ENCODE data around the gene ZNF503.

ZNF503 gene

GRCh38 chr10:75435291-75435690, 33.7 kb upstream of the ZNF503 start:
- no peak overlapping the region for H3K18ac ChIP-seq (ENCODE audit: low read length)
- H2BK120ac ChIP-seq (ENCODE audit: low read depth, low read length): no peak overlapping the region
- no peak overlapping the region for H2BK12ac ChIP-seq (ENCODE audit: low read length)
- no peak overlapping the region for H3K4me3 ChIP-seq (ENCODE audit: low read length in 2 of 2)
- no peak overlapping the region for H3K27ac ChIP-seq (replicated peaks; ENCODE audit: low read length)
- no peak overlapping the region for H3K23ac ChIP-seq (ENCODE audit: low read depth, low read length, poor library complexity)
- no peak overlapping the region for H2AFZ ChIP-seq (ENCODE audit: low read length)
- no peak overlapping the region for H3K14ac ChIP-seq (ENCODE audit: low read length)
- H2BK15ac ChIP-seq (ENCODE audit: low read length): no peak overlapping the region
- H3K36me3 ChIP-seq (replicated peaks in 1 of 2; ENCODE audit: control insufficient read depth in 2 of 2, insufficient read depth in 2 of 2, low read length in 2 of 2): no peaks in the 10 kb centered on the region
- no peak overlapping the region for H4K8ac ChIP-seq (ENCODE audit: low read depth, low read length)
- no peak overlapping the region for H2AK5ac ChIP-seq (ENCODE audit: low read depth, low read length)
- no peak overlapping the region for H3K9ac ChIP-seq (ENCODE audit: low read depth, low read length, poor library complexity)
- peaks cover 6 to 22% of the 10 kb centered on the region in 2 donors for H3K4me1 ChIP-seq (ENCODE audit: control insufficient read depth in 2 of 2, insufficient read depth in 1 of 2, low read depth in 1 of 2, low read length in 2 of 2)
- peaks cover 0 to 39% (median 4%) of the 10 kb centered on the region in 3 experiments for H3K27me3 ChIP-seq (ENCODE audit: control insufficient read depth in 3 of 3, insufficient read depth in 3 of 3, low read depth in 1 of 3, low read length in 3 of 3)
- DNase-seq (ENCODE audit: low spot score): no peak
- H3K9me3 ChIP-seq (replicated peaks in 1 of 2; ENCODE audit: control insufficient read depth in 2 of 2, insufficient read depth in 1 of 2, low read depth in 1 of 2, low read length in 2 of 2): no peaks in the 10 kb centered on the region
- H3K4me2 ChIP-seq (ENCODE audit: insufficient read depth, low read length, poor library complexity, severe bottlenecking): no peak overlapping the region
- H2BK5ac ChIP-seq (ENCODE audit: low read length): no peak overlapping the region
- no CpG with 5 or more reads among the region's 2 CpGs for WGBS, 2 donors (ENCODE audit: extremely low coverage in 2 of 2, insufficient read length in 2 of 2, insufficient replicate concordance in 1 of 2)
- no peaks in the 10 kb centered on the region for H3K79me1 ChIP-seq (ENCODE audit: low read depth, low read length)
- no peak overlapping the region for H4K91ac ChIP-seq (ENCODE audit: low read depth, low read length, poor library complexity)
- no peak overlapping the region for H3K4ac ChIP-seq (ENCODE audit: low read length)

DNA sequence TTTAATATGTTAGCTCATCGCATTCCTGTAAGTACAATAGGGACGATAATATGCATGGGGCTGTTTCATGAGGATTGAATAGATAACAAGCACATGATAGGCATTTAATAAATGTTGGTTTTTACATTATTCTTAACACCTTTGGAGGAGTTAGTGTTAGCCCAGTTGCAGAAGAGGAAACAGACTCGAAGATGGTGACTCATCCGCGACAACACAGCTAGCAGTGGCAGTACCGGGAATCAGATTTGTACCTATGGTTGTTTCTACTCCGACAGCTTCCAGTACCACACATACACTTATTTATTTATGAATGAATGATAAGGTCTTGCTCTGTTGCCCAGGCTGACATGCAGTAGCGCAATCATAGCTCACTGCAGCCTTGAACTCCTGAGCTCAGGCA, 32.7 kb upstream of the ZNF503 start:
- no peak overlapping the region for H3K27ac ChIP-seq (replicated peaks; ENCODE audit: low read length)
- no peak overlapping the region for H3K14ac ChIP-seq (ENCODE audit: low read length)
- no peak overlapping the region for H3K4me3 ChIP-seq (ENCODE audit: low read length in 2 of 2)
- no peak for DNase-seq (ENCODE audit: low spot score)
- no peaks in the 10 kb centered on the region for H3K36me3 ChIP-seq (replicated peaks in 1 of 2; ENCODE audit: control insufficient read depth in 2 of 2, insufficient read depth in 2 of 2, low read length in 2 of 2)
- no peak overlapping the region for H3K4me2 ChIP-seq (ENCODE audit: insufficient read depth, low read length, poor library complexity, severe bottlenecking)
- H3K18ac ChIP-seq (ENCODE audit: low read length): no peak overlapping the region
- no peak overlapping the region for H2AFZ ChIP-seq (ENCODE audit: low read length)
- H2BK15ac ChIP-seq (ENCODE audit: low read length): no peak overlapping the region
- H2BK120ac ChIP-seq (ENCODE audit: low read depth, low read length): no peak overlapping the region
- H2BK12ac ChIP-seq (ENCODE audit: low read length): no peak overlapping the region
- no peak overlapping the region for H2AK5ac ChIP-seq (ENCODE audit: low read depth, low read length)
- no peak overlapping the region for H3K9ac ChIP-seq (ENCODE audit: low read depth, low read length, poor library complexity)
- H2BK5ac ChIP-seq (ENCODE audit: low read length): no peak overlapping the region
- no peaks in the 10 kb centered on the region for H3K9me3 ChIP-seq (replicated peaks in 1 of 2; ENCODE audit: control insufficient read depth in 2 of 2, insufficient read depth in 1 of 2, low read depth in 1 of 2, low read length in 2 of 2)
- no peak overlapping the region for H4K91ac ChIP-seq (ENCODE audit: low read depth, low read length, poor library complexity)
- no CpG with 5 or more reads among the region's 8 CpGs for WGBS, 2 donors (ENCODE audit: extremely low coverage in 2 of 2, insufficient read length in 2 of 2, insufficient replicate concordance in 1 of 2)
- H3K23ac ChIP-seq (ENCODE audit: low read depth, low read length, poor library complexity): no peak overlapping the region
- peaks cover 0 to 39% (median 4%) of the 10 kb centered on the region in 3 experiments for H3K27me3 ChIP-seq (ENCODE audit: control insufficient read depth in 3 of 3, insufficient read depth in 3 of 3, low read depth in 1 of 3, low read length in 3 of 3)
- no peak overlapping the region for H4K8ac ChIP-seq (ENCODE audit: low read depth, low read length)
- H3K4me1 ChIP-seq (ENCODE audit: control insufficient read depth in 2 of 2, insufficient read depth in 1 of 2, low read depth in 1 of 2, low read length in 2 of 2): peaks cover 12 to 25% of the 10 kb centered on the region in 2 donors
- no peaks in the 10 kb centered on the region for H3K79me1 ChIP-seq (ENCODE audit: low read depth, low read length)
- no peak overlapping the region for H3K4ac ChIP-seq (ENCODE audit: low read length)

- no peak overlapping the region for H3K27ac ChIP-seq (replicated peaks; ENCODE audit: low read length)
- no peak for DNase-seq (ENCODE audit: low spot score)
- H2AFZ ChIP-seq (ENCODE audit: low read length): peak overlapping the region; percentile 31
- no peaks in the 10 kb centered on the region for H3K9me3 ChIP-seq (replicated peaks in 1 of 2; ENCODE audit: control insufficient read depth in 2 of 2, insufficient read depth in 1 of 2, low read depth in 1 of 2, low read length in 2 of 2)
- no peak overlapping the region for H2BK15ac ChIP-seq (ENCODE audit: low read length)
- peaks cover 17 to 33% of the 10 kb centered on the region in 2 donors for H3K4me1 ChIP-seq (ENCODE audit: control insufficient read depth in 2 of 2, insufficient read depth in 1 of 2, low read depth in 1 of 2, low read length in 2 of 2)
- H3K4me3 ChIP-seq (ENCODE audit: low read length in 2 of 2): no peak overlapping the region
- H3K27me3 ChIP-seq (ENCODE audit: control insufficient read depth in 3 of 3, insufficient read depth in 3 of 3, low read depth in 1 of 3, low read length in 3 of 3): peaks cover 0 to 41% (median 4%) of the 10 kb centered on the region in 3 experiments
- H3K36me3 ChIP-seq (replicated peaks in 1 of 2; ENCODE audit: control insufficient read depth in 2 of 2, insufficient read depth in 2 of 2, low read length in 2 of 2): no peaks in the 10 kb centered on the region
- H2BK120ac ChIP-seq (ENCODE audit: low read depth, low read length): no peak overlapping the region
- no peak overlapping the region for H3K18ac ChIP-seq (ENCODE audit: low read length)
- no peak overlapping the region for H2BK5ac ChIP-seq (ENCODE audit: low read length)
- no CpG with 5 or more reads among the region's 8 CpGs for WGBS, 2 donors (ENCODE audit: extremely low coverage in 2 of 2, insufficient read length in 2 of 2, insufficient replicate concordance in 1 of 2)
- H3K4ac ChIP-seq (ENCODE audit: low read length): no peak overlapping the region
- no peaks in the 10 kb centered on the region for H3K79me1 ChIP-seq (ENCODE audit: low read depth, low read length)
- H3K9ac ChIP-seq (ENCODE audit: low read depth, low read length, poor library complexity): no peak overlapping the region
- H3K23ac ChIP-seq (ENCODE audit: low read depth, low read length, poor library complexity): no peak overlapping the region
- no peak overlapping the region for H2BK12ac ChIP-seq (ENCODE audit: low read length)
- no peak overlapping the region for H4K8ac ChIP-seq (ENCODE audit: low read depth, low read length)
- no peak overlapping the region for H3K4me2 ChIP-seq (ENCODE audit: insufficient read depth, low read length, poor library complexity, severe bottlenecking)
- no peak overlapping the region for H2AK5ac ChIP-seq (ENCODE audit: low read depth, low read length)
- H4K91ac ChIP-seq (ENCODE audit: low read depth, low read length, poor library complexity): no peak overlapping the region
- H3K14ac ChIP-seq (ENCODE audit: low read length): no peak overlapping the region
These were observed 31.7 kb upstream of the ZNF503 start for GRCh38 chr10:75433216-75433615.

GRCh38 chr10:75432763-75433162, 31.2 kb upstream of the ZNF503 start:
- H2AFZ ChIP-seq (ENCODE audit: low read length): peak overlapping the region; percentile 31
- H3K23ac ChIP-seq (ENCODE audit: low read depth, low read length, poor library complexity): no peak overlapping the region
- H3K4me3 ChIP-seq (ENCODE audit: low read length in 2 of 2): no peak overlapping the region
- H3K18ac ChIP-seq (ENCODE audit: low read length): no peak overlapping the region
- H3K4ac ChIP-seq (ENCODE audit: low read length): no peak overlapping the region
- WGBS, 2 donors (ENCODE audit: extremely low coverage in 2 of 2, insufficient read length in 2 of 2, insufficient replicate concordance in 1 of 2): no CpG with 5 or more reads among the region's 5 CpGs
- peaks cover 17 to 35% of the 10 kb centered on the region in 2 donors for H3K4me1 ChIP-seq (ENCODE audit: control insufficient read depth in 2 of 2, insufficient read depth in 1 of 2, low read depth in 1 of 2, low read length in 2 of 2)
- no peak overlapping the region for H4K91ac ChIP-seq (ENCODE audit: low read depth, low read length, poor library complexity)
- H2BK120ac ChIP-seq (ENCODE audit: low read depth, low read length): no peak overlapping the region
- no peak overlapping the region for H3K14ac ChIP-seq (ENCODE audit: low read length)
- peaks cover 0 to 41% (median 4%) of the 10 kb centered on the region in 3 experiments for H3K27me3 ChIP-seq (ENCODE audit: control insufficient read depth in 3 of 3, insufficient read depth in 3 of 3, low read depth in 1 of 3, low read length in 3 of 3)
- H3K27ac ChIP-seq (replicated peaks; ENCODE audit: low read length): no peak overlapping the region
- H4K8ac ChIP-seq (ENCODE audit: low read depth, low read length): no peak overlapping the region
- no peak for DNase-seq (ENCODE audit: low spot score)
- no peak overlapping the region for H3K9ac ChIP-seq (ENCODE audit: low read depth, low read length, poor library complexity)
- no peak overlapping the region for H2BK15ac ChIP-seq (ENCODE audit: low read length)
- no peak overlapping the region for H3K4me2 ChIP-seq (ENCODE audit: insufficient read depth, low read length, poor library complexity, severe bottlenecking)
- H2BK12ac ChIP-seq (ENCODE audit: low read length): no peak overlapping the region
- no peak overlapping the region for H2AK5ac ChIP-seq (ENCODE audit: low read depth, low read length)
- H3K79me1 ChIP-seq (ENCODE audit: low read depth, low read length): no peaks in the 10 kb centered on the region
- H2BK5ac ChIP-seq (ENCODE audit: low read length): no peak overlapping the region
- H3K9me3 ChIP-seq (replicated peaks in 1 of 2; ENCODE audit: control insufficient read depth in 2 of 2, insufficient read depth in 1 of 2, low read depth in 1 of 2, low read length in 2 of 2): no peaks in the 10 kb centered on the region
- no peaks in the 10 kb centered on the region for H3K36me3 ChIP-seq (replicated peaks in 1 of 2; ENCODE audit: control insufficient read depth in 2 of 2, insufficient read depth in 2 of 2, low read length in 2 of 2)
